K562 (cell line): ENCODE results near the gene TRPM2. TPM values are rescaled to one million over a fixed set of nuclear protein-coding genes. Genes with fewer than 3 reads are reported as not detected.

Experiments used
- ATAC-seq: fragments of 200-7000 bp; cut with Tn5 transposase; 3 replicates; pipeline ENCODE4 v1.9.1; 2020; ENCODE audit warnings: moderate library complexity
- BruUV-seq: library from RNA; stranded (reverse); fragments of 400-500 nt; replicated peaks from 2 replicates; lab custom pipeline; 2021; lab: Mats Ljungman, UMichigan
- CTCF ChIA-PET: fragments of 300-600 bp; formaldehyde crosslinking; extraction: SDS; loops from one replicate; lab custom pipeline; 2021; ENCODE audit warnings: low intra/inter-chr PET ratio; lab: Yijun Ruan, JAX
- POLR2A ChIA-PET: fragments of 300-600, 350-650 bp; sonication (Branson Sonifier 250); formaldehyde crosslinking; extraction: SDS; loops from one replicate; lab custom pipeline; 2021; ENCODE audit warnings: antibody characterized with exemption, inconsistent platforms; lab: Yijun Ruan, JAX
- DNase-seq, 4 experiments: peaks; one replicate each; pipeline versions ENCODE4 v3.0.0 to v3.0.0-alpha.2; 2011 to 2018; ENCODE audit warnings: low spot score in 3 of 4, mixed read lengths in 3 of 4; ENCODE audit errors: extremely low read depth in 1 of 4
- FAIRE-seq: peaks from 2 replicates; lab custom pipeline; 2011; peaks lifted over from hg19 to GRCh38; lab: Jason Lieb, UNC
- H2AFZ ChIP-seq: 2 replicates; pipeline ENCODE4 v1.6.0; 2011; ENCODE audit warnings: low read depth, low read length, control low read depth, inconsistent platforms
- H3K27ac ChIP-seq: fragments of 200-600 bp; 3 replicates; pipeline ENCODE4 v1.8.0; 2011; ENCODE audit warnings: low read depth, mild to moderate bottlenecking, control low read depth, inconsistent platforms, low read length, moderate library complexity, mixed read lengths; ENCODE audit errors: extremely low read depth
- H3K27me3 ChIP-seq, 2 experiments: fragments of 300-600 bp in 1 of 2; 2 replicates in 1 of 2; 3 replicates in 1 of 2; pipeline versions ENCODE4 v1.6.0 to v1.8.0; 2011; ENCODE audit warnings: inconsistent platforms in 2 of 2, low read length in 2 of 2, mild to moderate bottlenecking in 1 of 2, mixed read lengths in 1 of 2, moderate library complexity in 1 of 2; ENCODE audit not compliant: control insufficient read depth in 2 of 2, insufficient read depth in 2 of 2
- H3K36me3 ChIP-seq: fragments of 300-600 bp; 3 replicates; pipeline ENCODE4 v1.8.0; 2011; ENCODE audit warnings: mild to moderate bottlenecking, low read length, inconsistent platforms; ENCODE audit not compliant: control insufficient read depth, insufficient read depth
- H3K4me1 ChIP-seq, 2 experiments: fragments of 200-600 bp in 1 of 2; replicated peaks in 1 of 2; 2 replicates in 1 of 2; 3 replicates in 1 of 2; pipeline versions ENCODE4 v1.5.1 to v1.8.0; 2011; ENCODE audit warnings: inconsistent platforms in 2 of 2, low read length in 2 of 2, mild to moderate bottlenecking in 1 of 2, mixed read lengths in 1 of 2, moderate library complexity in 1 of 2; ENCODE audit not compliant: control insufficient read depth in 2 of 2, insufficient read depth in 2 of 2
- H3K4me2 ChIP-seq: 2 replicates; pipeline ENCODE4 v1.6.1; 2011; ENCODE audit warnings: low read length, control low read depth, inconsistent platforms, mixed read lengths; ENCODE audit not compliant: insufficient read depth
- H3K4me3 ChIP-seq: fragments of 200-600 bp; sonication (generic), shearing (Covaris generic); 2 replicates; pipeline ENCODE4 v1.5.1; 2016; ENCODE audit warnings: control low read depth, inconsistent platforms
- H3K79me2 ChIP-seq: fragments of 200-600 bp; 3 replicates; pipeline ENCODE4 v1.8.0; 2011; ENCODE audit warnings: low read length, inconsistent platforms; ENCODE audit not compliant: control insufficient read depth, insufficient read depth
- H3K9ac ChIP-seq, 2 experiments: 2 replicates each; pipeline versions ENCODE4 v1.6.0 to v1.6.1; 2011; ENCODE audit warnings: low read depth in 2 of 2, low read length in 2 of 2, control low read depth in 1 of 2, inconsistent platforms in 1 of 2, mild to moderate bottlenecking in 1 of 2, mixed read lengths in 1 of 2; ENCODE audit not compliant: insufficient read depth in 1 of 2
- H3K9me1 ChIP-seq: one replicate; pipeline ENCODE4 v1.6.0; 2011; ENCODE audit warnings: inconsistent platforms, mild to moderate bottlenecking, low read length, moderate library complexity; ENCODE audit not compliant: control insufficient read depth, insufficient read depth
- H3K9me3 ChIP-seq: replicated peaks from 2 replicates; pipeline ENCODE4 v1.5.1; 2011; ENCODE audit warnings: low read depth, low read length, inconsistent platforms; ENCODE audit not compliant: control insufficient read depth, insufficient read depth
- H4K20me1 ChIP-seq: replicated peaks from 2 replicates; pipeline ENCODE4 v1.6.1; 2011; ENCODE audit warnings: low read length, inconsistent platforms, mixed read lengths; ENCODE audit not compliant: control insufficient read depth, insufficient read depth
- BRF1 ChIP-seq: IDR thresholded peaks from 3 replicates; pipeline ENCODE4 v1.6.1; 2011; ENCODE audit warnings: borderline replicate concordance, mild to moderate bottlenecking; ENCODE audit not compliant: insufficient read length; ENCODE audit errors: extremely low read depth
- MEF2A ChIP-seq: IDR thresholded peaks from 2 replicates; pipeline ENCODE4 v1.6.1; 2011; ENCODE audit warnings: low read depth, mild to moderate bottlenecking, low read length, moderate library complexity; ENCODE audit not compliant: control insufficient read depth
- POLR2AphosphoS5 ChIP-seq: IDR thresholded peaks from 2 replicates; pipeline ENCODE4 v1.6.1; 2011; ENCODE audit warnings: mild to moderate bottlenecking, low read depth, low read length, moderate library complexity; ENCODE audit not compliant: control insufficient read depth, insufficient read depth
- PTBP1 ChIP-seq: fragments of 200-400 bp; formaldehyde crosslinking; IDR thresholded peaks from 2 replicates; pipeline ENCODE4 v1.6.1; 2017; ENCODE audit warnings: low read depth, low read length
- PTRF ChIP-seq: fragments of 450-650 bp; IDR thresholded peaks from 2 replicates; pipeline ENCODE4 v1.6.1; 2016; ENCODE audit warnings: mild to moderate bottlenecking, missing genetic modification characterization, missing compliant biosample characterization
- SAFB2 ChIP-seq: fragments of 200-400 bp; formaldehyde crosslinking; IDR thresholded peaks from 2 replicates; pipeline ENCODE4 v1.6.1; 2018; ENCODE audit warnings: borderline replicate concordance, low read length, low read depth, moderate library complexity; ENCODE audit not compliant: severe bottlenecking
- SOX6 ChIP-seq: fragments of 450-650 bp; IDR thresholded peaks from 2 replicates; pipeline ENCODE4 v1.6.1; 2014; ENCODE audit warnings: mild to moderate bottlenecking
- ZNF121 ChIP-seq: sonication (generic); formaldehyde crosslinking; conservative IDR thresholded peaks from 2 replicates; pipeline ENCODE4 v1.8.0; 2022; ENCODE audit warnings: missing genetic modification reagents
- ZNF561 ChIP-seq: fragments of 450-650 bp; formaldehyde crosslinking; conservative IDR thresholded peaks from 2 replicates; pipeline ENCODE4 v1.4.0; 2020; ENCODE audit warnings: mild to moderate bottlenecking, moderate library complexity
- WGBS: fragments of 100-300 bp; shearing (Covaris generic); methylation state at CpG from one replicate; pipeline ENCODE4 v1.1.6; 2016; ENCODE audit warnings: low coverage, mixed read lengths; ENCODE audit not compliant: insufficient coverage; ENCODE audit errors: missing lambda C conversion rate; 5-methylcytosine and 5-hydroxymethylcytosine counted together
- in situ Hi-C: fragments of 300-500 bp; cut with MboI; formaldehyde crosslinking; loops from 4 replicates; pipeline ENCODE4 v1.15.0; 2018; ENCODE audit warnings: inconsistent platforms, mixed read lengths
- intact Hi-C: fragments of 100-400 bp; cut with micrococcal nuclease; formaldehyde crosslinking; loops from 2 replicates; pipeline ENCODE4 v1.14.2; 2022
- polyA plus RNA-seq, 8 experiments: library from polyadenylated mRNA; depleted of rRNA in 4 of 8; stranded (reverse) in 5 of 8; unstranded in 3 of 8; fragments of >200 nt; fragmentation: Nextera tagmentation in 2 of 8; fragmentation: Illumina TruSeq in 1 of 8; extraction: Ambion mirVana in 2 of 8; extraction: Trizol in 1 of 8; gene quantifications; 2 replicates each; pipeline versions ENCODE4 v1.2.1 to v1.2.3, GENCODE V29; 2011 to 2014; ENCODE audit warnings: inconsistent platforms in 1 of 8, missing spikeins in 1 of 8
- total RNA-seq, 7 experiments: library from RNA; depleted of rRNA in 6 of 7; stranded (reverse); fragments of >200 nt in 6 of 7; fragmentation: Illumina TruSeq in 2 of 7; extraction: Trizol in 2 of 7; gene quantifications; 2 replicates each; pipeline versions ENCODE4 v1.2.1 to v1.2.3, GENCODE V29; 2011 to 2021; ENCODE audit warnings: low replicate concordance in 1 of 7
- TF ChIP-seq, protein P1 (sequence below): sonication (generic); formaldehyde crosslinking; IDR thresholded peaks from 2 replicates; pipeline ENCODE4 v1.8.0; 2022; ENCODE audit warnings: mild to moderate bottlenecking, low read depth, missing genetic modification reagents
- TF ChIP-seq, protein P2 (sequence below): fragments of 450-650 bp; IDR thresholded peaks from 2 replicates; pipeline ENCODE4 v1.6.1; 2017; ENCODE audit warnings: antibody characterized with exemption, mild to moderate bottlenecking
- TF ChIP-seq, protein P3 (sequence below): sonication (generic); formaldehyde crosslinking; IDR thresholded peaks from 2 replicates; pipeline ENCODE4 v1.9.0; 2022; ENCODE audit warnings: mild to moderate bottlenecking, missing genetic modification reagents
- TF ChIP-seq, protein P4 (sequence below): IDR thresholded peaks from 2 replicates; pipeline ENCODE4 v1.6.1; 2014; ENCODE audit warnings: antibody characterized with exemption

Gene TRPM2
- total and polyA plus RNA-seq, 9 of the 15 experiments (the other 6 are each of a cell fraction or from before 2014, with no cell fraction given): 0.33 to 2.1 (median 0.98) TPM; not detected in 2

DNA sequence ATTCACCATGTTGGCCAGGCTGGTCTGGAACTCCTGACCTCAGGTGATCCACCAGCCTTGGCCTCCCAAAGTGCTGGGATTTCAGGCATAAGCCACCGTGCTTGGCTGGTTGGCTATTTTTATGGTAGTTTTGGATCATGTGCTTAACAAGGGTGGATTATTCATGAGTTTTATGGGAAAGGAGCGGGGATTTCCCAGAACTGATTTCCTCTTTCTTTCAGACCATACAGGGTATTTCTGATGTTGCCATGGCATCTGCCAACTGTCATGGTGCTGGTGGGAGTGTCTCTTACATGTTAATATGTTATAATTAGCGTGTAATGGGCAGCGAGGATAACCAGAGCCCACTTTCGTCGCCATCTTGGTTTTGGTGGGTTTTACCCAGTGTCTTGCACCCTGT lies 3.2 kb downstream of the TRPM2 start:
- no peak for DNase-seq
- no peak overlapping the region for H3K4me2 ChIP-seq
- H3K27ac ChIP-seq: no peak overlapping the region
- H3K4me1 ChIP-seq: 0 out of 5 replicates have a peak, but pooled peaks cover 0 to 4% of the 10 kb centered on the region in 2 experiments
- H3K36me3 ChIP-seq: no peaks in the 10 kb centered on the region
- H4K20me1 ChIP-seq: no peaks in the 10 kb centered on the region; the same call in 1 of the 2 replicates
- no peaks in the 10 kb centered on the region for H3K79me2 ChIP-seq
- H3K27me3 ChIP-seq: peaks cover 62 to 88% of the 10 kb centered on the region in 2 experiments
- no TSS peak for BruUV-seq
- no peak for ATAC-seq
- TF ChIP-seq SAFB2 (no peak), ZNF561 (no peak), PTRF (tag) (no peak), BRF1 (no peak), MEF2A (no peak), PTBP1 (no peak), POLR2AphosphoS5 (no peak), ZNF121 (CRISPR knock-in tag) (no peak), SOX6 (no peak)
- TF ChIP-seq, protein P1, sequence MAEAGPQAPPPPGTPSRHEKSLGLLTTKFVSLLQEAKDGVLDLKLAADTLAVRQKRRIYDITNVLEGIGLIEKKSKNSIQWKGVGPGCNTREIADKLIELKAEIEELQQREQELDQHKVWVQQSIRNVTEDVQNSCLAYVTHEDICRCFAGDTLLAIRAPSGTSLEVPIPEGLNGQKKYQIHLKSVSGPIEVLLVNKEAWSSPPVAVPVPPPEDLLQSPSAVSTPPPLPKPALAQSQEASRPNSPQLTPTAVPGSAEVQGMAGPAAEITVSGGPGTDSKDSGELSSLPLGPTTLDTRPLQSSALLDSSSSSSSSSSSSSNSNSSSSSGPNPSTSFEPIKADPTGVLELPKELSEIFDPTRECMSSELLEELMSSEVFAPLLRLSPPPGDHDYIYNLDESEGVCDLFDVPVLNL (CRISPR knock-in tag): no peak
- TF ChIP-seq, protein P2, sequence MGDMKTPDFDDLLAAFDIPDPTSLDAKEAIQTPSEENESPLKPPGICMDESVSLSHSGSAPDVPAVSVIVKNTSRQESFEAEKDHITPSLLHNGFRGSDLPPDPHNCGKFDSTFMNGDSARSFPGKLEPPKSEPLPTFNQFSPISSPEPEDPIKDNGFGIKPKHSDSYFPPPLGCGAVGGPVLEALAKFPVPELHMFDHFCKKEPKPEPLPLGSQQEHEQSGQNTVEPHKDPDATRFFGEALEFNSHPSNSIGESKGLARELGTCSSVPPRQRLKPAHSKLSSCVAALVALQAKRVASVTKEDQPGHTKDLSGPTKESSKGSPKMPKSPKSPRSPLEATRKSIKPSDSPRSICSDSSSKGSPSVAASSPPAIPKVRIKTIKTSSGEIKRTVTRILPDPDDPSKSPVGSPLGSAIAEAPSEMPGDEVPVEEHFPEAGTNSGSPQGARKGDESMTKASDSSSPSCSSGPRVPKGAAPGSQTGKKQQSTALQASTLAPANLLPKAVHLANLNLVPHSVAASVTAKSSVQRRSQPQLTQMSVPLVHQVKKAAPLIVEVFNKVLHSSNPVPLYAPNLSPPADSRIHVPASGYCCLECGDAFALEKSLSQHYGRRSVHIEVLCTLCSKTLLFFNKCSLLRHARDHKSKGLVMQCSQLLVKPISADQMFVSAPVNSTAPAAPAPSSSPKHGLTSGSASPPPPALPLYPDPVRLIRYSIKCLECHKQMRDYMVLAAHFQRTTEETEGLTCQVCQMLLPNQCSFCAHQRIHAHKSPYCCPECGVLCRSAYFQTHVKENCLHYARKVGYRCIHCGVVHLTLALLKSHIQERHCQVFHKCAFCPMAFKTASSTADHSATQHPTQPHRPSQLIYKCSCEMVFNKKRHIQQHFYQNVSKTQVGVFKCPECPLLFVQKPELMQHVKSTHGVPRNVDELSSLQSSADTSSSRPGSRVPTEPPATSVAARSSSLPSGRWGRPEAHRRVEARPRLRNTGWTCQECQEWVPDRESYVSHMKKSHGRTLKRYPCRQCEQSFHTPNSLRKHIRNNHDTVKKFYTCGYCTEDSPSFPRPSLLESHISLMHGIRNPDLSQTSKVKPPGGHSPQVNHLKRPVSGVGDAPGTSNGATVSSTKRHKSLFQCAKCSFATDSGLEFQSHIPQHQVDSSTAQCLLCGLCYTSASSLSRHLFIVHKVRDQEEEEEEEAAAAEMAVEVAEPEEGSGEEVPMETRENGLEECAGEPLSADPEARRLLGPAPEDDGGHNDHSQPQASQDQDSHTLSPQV: no peak
- TF ChIP-seq, protein P3, sequence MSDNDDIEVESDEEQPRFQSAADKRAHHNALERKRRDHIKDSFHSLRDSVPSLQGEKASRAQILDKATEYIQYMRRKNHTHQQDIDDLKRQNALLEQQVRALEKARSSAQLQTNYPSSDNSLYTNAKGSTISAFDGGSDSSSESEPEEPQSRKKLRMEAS (CRISPR knock-in tag): no peak
- TF ChIP-seq, protein P4, sequence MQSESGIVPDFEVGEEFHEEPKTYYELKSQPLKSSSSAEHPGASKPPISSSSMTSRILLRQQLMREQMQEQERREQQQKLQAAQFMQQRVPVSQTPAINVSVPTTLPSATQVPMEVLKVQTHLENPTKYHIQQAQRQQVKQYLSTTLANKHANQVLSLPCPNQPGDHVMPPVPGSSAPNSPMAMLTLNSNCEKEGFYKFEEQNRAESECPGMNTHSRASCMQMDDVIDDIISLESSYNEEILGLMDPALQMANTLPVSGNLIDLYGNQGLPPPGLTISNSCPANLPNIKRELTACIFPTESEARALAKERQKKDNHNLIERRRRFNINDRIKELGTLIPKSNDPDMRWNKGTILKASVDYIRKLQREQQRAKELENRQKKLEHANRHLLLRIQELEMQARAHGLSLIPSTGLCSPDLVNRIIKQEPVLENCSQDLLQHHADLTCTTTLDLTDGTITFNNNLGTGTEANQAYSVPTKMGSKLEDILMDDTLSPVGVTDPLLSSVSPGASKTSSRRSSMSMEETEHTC: no peak
- in situ Hi-C loops (no loop called here), intact Hi-C loops (no loop called here)
- no peak overlapping the region for H3K9ac ChIP-seq
- H3K9me3 ChIP-seq: peaks cover 1% of the 10 kb centered on the region; the same call in 1 of the 2 replicates
- POLR2A ChIA-PET: no interaction called here
- H3K9me1 ChIP-seq: no peaks in the 10 kb centered on the region
- FAIRE-seq: no peak
- no peak overlapping the region for H2AFZ ChIP-seq
- CTCF ChIA-PET: no interaction called here
- WGBS: under 1% methylated on average over 6 of the region's 6 CpGs
- H3K4me3 ChIP-seq: no peak overlapping the region
